HEK293 (cell line): ENCODE measurements around the gene PLEKHM2.

Experiments used
- CTCF ChIA-PET: fragments of 350-600 bp; formaldehyde crosslinking; extraction: SDS; loops from one replicate; lab custom pipeline; 2021; ENCODE audit warnings: antibody characterized with exemption; lab: Yijun Ruan, JAX
- POLR2A ChIA-PET: fragments of 300-600 bp; formaldehyde crosslinking; extraction: SDS; loops from one replicate; lab custom pipeline; 2020; ENCODE audit warnings: antibody characterized with exemption, inconsistent platforms; lab: Yijun Ruan, JAX
- H3K27ac ChIP-seq: fragments of 200-500 bp; sonication (Bioruptor generic); 2 replicates; pipeline ENCODE4 v1.5.1; 2014; ENCODE audit warnings: low read depth, low read length, control low read depth, inconsistent platforms; ENCODE audit errors: extremely low read depth
- H3K36me3 ChIP-seq, 2 experiments: fragments of 200-500 bp in 1 of 2; sonication (Bioruptor generic) in 1 of 2; 1 replicate in 1 of 2; 2 replicates in 1 of 2; pipeline ENCODE4 v1.5.1; 2014 to 2017; ENCODE audit warnings: inconsistent platforms in 2 of 2, low read length in 2 of 2; ENCODE audit not compliant: control insufficient read depth in 2 of 2, insufficient read depth in 1 of 2
- H3K4me1 ChIP-seq: fragments of 200-500 bp; sonication (Bioruptor generic); 2 replicates; pipeline ENCODE4 v1.5.1; 2014; ENCODE audit warnings: mild to moderate bottlenecking, low read length, inconsistent platforms; ENCODE audit not compliant: control insufficient read depth, insufficient read depth
- H3K4me3 ChIP-seq: 2 replicates; pipeline ENCODE4 v1.5.1; 2011; ENCODE audit warnings: low read depth, mild to moderate bottlenecking, control low read depth, low read length, moderate library complexity
- H3K9me3 ChIP-seq: fragments of 200-500 bp; sonication (Bioruptor generic); 2 replicates; pipeline ENCODE4 v1.5.1; 2014; ENCODE audit warnings: low read depth, low read length, inconsistent platforms; ENCODE audit not compliant: control insufficient read depth, insufficient read depth
- GFI1B ChIP-seq: fragments of 450-650 bp; formaldehyde crosslinking; IDR thresholded peaks from 2 replicates; pipeline ENCODE4 v1.5.1; 2016; ENCODE audit warnings: missing biosample characterization, missing genetic modification characterization
- GLI4 ChIP-seq: fragments of 450-650 bp; formaldehyde crosslinking; IDR thresholded peaks from 2 replicates; pipeline ENCODE4 v1.5.1; 2016; ENCODE audit warnings: missing biosample characterization, missing genetic modification characterization
- KLF16 ChIP-seq: fragments of 450-650 bp; formaldehyde crosslinking; IDR thresholded peaks from 2 replicates; pipeline ENCODE4 v1.5.1; 2017; ENCODE audit warnings: missing biosample characterization, missing genetic modification characterization
- KLF8 ChIP-seq: fragments of 450-650 bp; formaldehyde crosslinking; IDR thresholded peaks from 2 replicates; pipeline ENCODE4 v1.5.1; 2016; ENCODE audit warnings: missing biosample characterization, missing genetic modification characterization
- PRDM1 ChIP-seq: fragments of 450-650 bp; formaldehyde crosslinking; IDR thresholded peaks from 2 replicates; pipeline ENCODE4; 2016; ENCODE audit warnings: missing biosample characterization, missing genetic modification characterization
- SP2 ChIP-seq: fragments of 450-650 bp; formaldehyde crosslinking; IDR thresholded peaks from 2 replicates; pipeline ENCODE4 v1.5.1; 2016; ENCODE audit warnings: missing biosample characterization, missing genetic modification characterization
- TCF7L2 ChIP-seq: IDR thresholded peaks from 2 replicates; pipeline ENCODE4 v1.6.1; 2011; ENCODE audit warnings: low read depth, mild to moderate bottlenecking, inconsistent platforms, low read length, moderate library complexity, borderline replicate concordance
- ZBTB21 ChIP-seq: fragments of 450-650 bp; formaldehyde crosslinking; IDR thresholded peaks from 2 replicates; pipeline ENCODE4 v1.5.1; 2017; ENCODE audit warnings: missing biosample characterization, missing genetic modification characterization
- ZNF112 ChIP-seq: fragments of 450-650 bp; formaldehyde crosslinking; IDR thresholded peaks from 2 replicates; pipeline ENCODE4 v1.5.0; 2017; ENCODE audit warnings: missing biosample characterization, missing genetic modification characterization
- ZNF239 ChIP-seq: fragments of 450-650 bp; formaldehyde crosslinking; IDR thresholded peaks from 2 replicates; pipeline ENCODE4 v1.5.1; 2016; ENCODE audit warnings: missing biosample characterization, missing genetic modification characterization
- ZNF248 ChIP-seq: fragments of 450-650 bp; formaldehyde crosslinking; IDR thresholded peaks from 2 replicates; pipeline ENCODE4 v1.5.1; 2017; ENCODE audit warnings: missing biosample characterization, missing genetic modification characterization
- ZNF324 ChIP-seq: fragments of 450-650 bp; formaldehyde crosslinking; IDR thresholded peaks from 2 replicates; pipeline ENCODE4 v1.5.1; 2016; ENCODE audit warnings: missing biosample characterization, missing genetic modification characterization
- ZNF48 ChIP-seq: fragments of 450-650 bp; formaldehyde crosslinking; IDR thresholded peaks from 2 replicates; pipeline ENCODE4 v1.5.1; 2016; ENCODE audit warnings: missing biosample characterization, missing genetic modification characterization
- ZNF555 ChIP-seq: fragments of 450-650 bp; formaldehyde crosslinking; conservative IDR thresholded peaks from 2 replicates; pipeline ENCODE4 v1.5.1; 2017; ENCODE audit warnings: missing biosample characterization, mild to moderate bottlenecking, missing genetic modification characterization, inconsistent platforms
- ZNF600 ChIP-seq: fragments of 450-650 bp; formaldehyde crosslinking; IDR thresholded peaks from 2 replicates; pipeline ENCODE4 v1.5.1; 2016; ENCODE audit warnings: missing biosample characterization, missing genetic modification characterization
- ZNF707 ChIP-seq: fragments of 450-650 bp; formaldehyde crosslinking; IDR thresholded peaks from 2 replicates; pipeline ENCODE4 v1.5.1; 2016; ENCODE audit warnings: missing biosample characterization, missing genetic modification characterization
- ZNF76 ChIP-seq: fragments of 450-650 bp; formaldehyde crosslinking; IDR thresholded peaks from 2 replicates; pipeline ENCODE4; 2016; ENCODE audit warnings: low read depth, missing biosample characterization, missing genetic modification characterization, borderline replicate concordance
- ZNF830 ChIP-seq: fragments of 450-650 bp; IDR thresholded peaks from 2 replicates; pipeline ENCODE4 v1.5.0; 2018; ENCODE audit warnings: missing biosample characterization, missing genetic modification characterization, low read depth, mild to moderate bottlenecking, moderate library complexity
- ZNF837 ChIP-seq: fragments of 450-650 bp; formaldehyde crosslinking; IDR thresholded peaks from 2 replicates; pipeline ENCODE4 v1.5.1; 2016; ENCODE audit warnings: missing biosample characterization, missing genetic modification characterization
- TF ChIP-seq, protein P1 (sequence below): fragments of 450-650 bp; formaldehyde crosslinking; optimal IDR thresholded peaks from 2 replicates; pipeline ENCODE3; 2016; ENCODE audit warnings: missing biosample characterization, mild to moderate bottlenecking, missing genetic modification characterization
- TF ChIP-seq, protein P2 (sequence below): fragments of 450-650 bp; formaldehyde crosslinking; IDR thresholded peaks from 2 replicates; pipeline ENCODE4 v1.5.1; 2016; ENCODE audit warnings: missing biosample characterization, missing genetic modification characterization
- TF ChIP-seq, protein P3 (sequence below): fragments of 450-650 bp; formaldehyde crosslinking; IDR thresholded peaks from 2 replicates; pipeline ENCODE4 v1.5.1; 2016; ENCODE audit warnings: missing biosample characterization, missing genetic modification characterization, low read depth
- TF ChIP-seq, protein P4 (sequence below): fragments of 450-650 bp; formaldehyde crosslinking; IDR thresholded peaks from 2 replicates; pipeline ENCODE4 v1.5.1; 2017; ENCODE audit warnings: missing biosample characterization, missing genetic modification characterization
- TF ChIP-seq, protein P5 (sequence below): fragments of 450-650 bp; formaldehyde crosslinking; IDR thresholded peaks from 2 replicates; pipeline ENCODE4 v1.5.1; 2016; ENCODE audit warnings: missing biosample characterization, missing genetic modification characterization

PLEKHM2 gene

DNA sequence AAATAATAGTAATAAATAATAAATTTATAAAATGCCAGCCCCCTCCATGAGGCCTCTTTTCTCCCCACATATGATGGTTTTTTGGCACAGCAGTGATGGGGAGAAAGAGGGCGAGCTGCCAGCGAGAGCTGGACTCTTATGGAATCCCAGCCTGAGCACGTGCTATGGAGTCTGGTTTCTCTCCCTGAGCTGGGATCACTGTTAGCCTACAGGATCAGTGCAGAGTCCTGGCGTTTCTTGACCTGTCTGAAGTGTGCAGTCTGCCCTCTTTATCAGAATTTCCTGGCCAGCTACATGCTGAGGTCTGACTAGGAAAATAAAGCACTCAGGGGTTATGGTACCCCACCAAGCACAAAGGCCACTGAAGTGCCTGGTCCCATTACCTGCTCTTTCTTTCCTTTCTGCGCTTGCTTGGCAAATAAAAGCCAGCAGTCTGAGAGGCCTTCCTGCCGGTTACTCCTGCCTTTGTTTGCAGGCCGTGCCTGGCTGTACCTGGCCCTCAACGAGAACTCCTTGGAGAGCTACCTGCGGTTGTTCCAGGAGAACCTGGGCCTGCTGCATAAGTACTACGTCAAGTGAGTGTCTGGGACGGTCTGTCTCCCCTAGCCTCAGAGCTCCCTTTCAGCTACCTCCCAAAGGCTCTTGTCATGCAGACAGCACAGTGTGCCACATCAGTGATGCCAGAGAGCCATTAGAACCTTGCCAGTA is 33.5 kb downstream of the PLEKHM2 start (continued):
- TF ChIP-seq ZNF48 (tag by site-specific recombination) (no peak), ZNF324 (no peak)
- TF ChIP-seq, protein P1, sequence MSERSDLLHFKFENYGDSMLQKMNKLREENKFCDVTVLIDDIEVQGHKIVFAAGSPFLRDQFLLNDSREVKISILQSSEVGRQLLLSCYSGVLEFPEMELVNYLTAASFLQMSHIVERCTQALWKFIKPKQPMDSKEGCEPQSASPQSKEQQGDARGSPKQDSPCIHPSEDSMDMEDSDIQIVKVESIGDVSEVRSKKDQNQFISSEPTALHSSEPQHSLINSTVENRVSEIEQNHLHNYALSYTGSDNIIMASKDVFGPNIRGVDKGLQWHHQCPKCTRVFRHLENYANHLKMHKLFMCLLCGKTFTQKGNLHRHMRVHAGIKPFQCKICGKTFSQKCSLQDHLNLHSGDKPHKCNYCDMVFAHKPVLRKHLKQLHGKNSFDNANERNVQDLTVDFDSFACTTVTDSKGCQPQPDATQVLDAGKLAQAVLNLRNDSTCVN (tag by site-specific recombination): no peak
- TF ChIP-seq, protein P2, sequence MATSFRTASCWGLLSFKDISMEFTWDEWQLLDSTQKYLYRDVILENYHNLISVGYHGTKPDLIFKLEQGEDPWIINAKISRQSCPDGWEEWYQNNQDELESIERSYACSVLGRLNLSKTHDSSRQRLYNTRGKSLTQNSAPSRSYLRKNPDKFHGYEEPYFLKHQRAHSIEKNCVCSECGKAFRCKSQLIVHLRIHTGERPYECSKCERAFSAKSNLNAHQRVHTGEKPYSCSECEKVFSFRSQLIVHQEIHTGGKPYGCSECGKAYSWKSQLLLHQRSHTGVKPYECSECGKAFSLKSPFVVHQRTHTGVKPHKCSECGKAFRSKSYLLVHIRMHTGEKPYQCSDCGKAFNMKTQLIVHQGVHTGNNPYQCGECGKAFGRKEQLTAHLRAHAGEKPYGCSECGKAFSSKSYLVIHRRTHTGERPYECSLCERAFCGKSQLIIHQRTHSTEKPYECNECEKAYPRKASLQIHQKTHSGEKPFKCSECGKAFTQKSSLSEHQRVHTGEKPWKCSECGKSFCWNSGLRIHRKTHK (tag by site-specific recombination): no peak

DNA sequence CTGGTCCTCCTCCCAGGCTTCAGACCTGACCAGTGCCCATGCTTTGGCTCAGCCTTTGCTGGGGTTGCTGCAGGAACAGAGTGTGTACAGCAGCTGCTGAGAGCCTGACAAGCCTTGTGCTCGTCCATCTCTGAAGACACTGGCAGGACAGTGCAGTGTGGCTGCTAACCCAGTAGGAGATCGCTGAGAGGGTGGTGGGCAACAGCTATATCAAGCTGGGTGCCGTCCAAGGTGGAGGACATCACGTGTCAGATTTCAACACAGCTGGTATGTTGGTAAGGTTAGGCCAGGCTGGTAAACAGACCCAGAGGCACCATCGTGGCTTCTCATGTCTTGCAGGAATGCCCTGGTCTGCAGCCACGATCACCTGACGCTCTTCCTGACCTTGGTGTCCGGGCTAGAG is 34.1 kb downstream of the PLEKHM2 start:
- H3K4me1 ChIP-seq: no peaks in the 10 kb centered on the region
- TF ChIP-seq ZNF707 (no peak), ZBTB21 (no peak), PRDM1 (tag by site-specific recombination) (no peak), GLI4 (tag by site-specific recombination) (no peak), TCF7L2 (no peak), KLF8 (tag by site-specific recombination) (no peak), ZNF830 (tag by site-specific recombination) (no peak)
- TF ChIP-seq, protein P3, sequence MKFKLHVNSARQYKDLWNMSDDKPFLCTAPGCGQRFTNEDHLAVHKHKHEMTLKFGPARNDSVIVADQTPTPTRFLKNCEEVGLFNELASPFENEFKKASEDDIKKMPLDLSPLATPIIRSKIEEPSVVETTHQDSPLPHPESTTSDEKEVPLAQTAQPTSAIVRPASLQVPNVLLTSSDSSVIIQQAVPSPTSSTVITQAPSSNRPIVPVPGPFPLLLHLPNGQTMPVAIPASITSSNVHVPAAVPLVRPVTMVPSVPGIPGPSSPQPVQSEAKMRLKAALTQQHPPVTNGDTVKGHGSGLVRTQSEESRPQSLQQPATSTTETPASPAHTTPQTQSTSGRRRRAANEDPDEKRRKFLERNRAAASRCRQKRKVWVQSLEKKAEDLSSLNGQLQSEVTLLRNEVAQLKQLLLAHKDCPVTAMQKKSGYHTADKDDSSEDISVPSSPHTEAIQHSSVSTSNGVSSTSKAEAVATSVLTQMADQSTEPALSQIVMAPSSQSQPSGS (tag by site-specific recombination): no peak
- POLR2A ChIA-PET: interaction anchor here (0.5 to 1.3 kb wide), 2 partner anchors 10 to 155 kb away, joined by 3 to 7 read pairs; no protein-coding TSS in a partner anchor
- H3K9me3 ChIP-seq: no peaks in the 10 kb centered on the region
- no peak overlapping the region for H3K4me3 ChIP-seq
- CTCF ChIA-PET: interaction anchor here (3.1 kb wide), 1 partner anchor 23 kb away, joined by 9 read pairs; no protein-coding TSS in a partner anchor
- H3K27ac ChIP-seq: no peak overlapping the region
- H3K36me3 ChIP-seq: peaks cover 8 to 79% of the 10 kb centered on the region in 2 experiments; a peak in 2 of 3 replicates

DNA sequence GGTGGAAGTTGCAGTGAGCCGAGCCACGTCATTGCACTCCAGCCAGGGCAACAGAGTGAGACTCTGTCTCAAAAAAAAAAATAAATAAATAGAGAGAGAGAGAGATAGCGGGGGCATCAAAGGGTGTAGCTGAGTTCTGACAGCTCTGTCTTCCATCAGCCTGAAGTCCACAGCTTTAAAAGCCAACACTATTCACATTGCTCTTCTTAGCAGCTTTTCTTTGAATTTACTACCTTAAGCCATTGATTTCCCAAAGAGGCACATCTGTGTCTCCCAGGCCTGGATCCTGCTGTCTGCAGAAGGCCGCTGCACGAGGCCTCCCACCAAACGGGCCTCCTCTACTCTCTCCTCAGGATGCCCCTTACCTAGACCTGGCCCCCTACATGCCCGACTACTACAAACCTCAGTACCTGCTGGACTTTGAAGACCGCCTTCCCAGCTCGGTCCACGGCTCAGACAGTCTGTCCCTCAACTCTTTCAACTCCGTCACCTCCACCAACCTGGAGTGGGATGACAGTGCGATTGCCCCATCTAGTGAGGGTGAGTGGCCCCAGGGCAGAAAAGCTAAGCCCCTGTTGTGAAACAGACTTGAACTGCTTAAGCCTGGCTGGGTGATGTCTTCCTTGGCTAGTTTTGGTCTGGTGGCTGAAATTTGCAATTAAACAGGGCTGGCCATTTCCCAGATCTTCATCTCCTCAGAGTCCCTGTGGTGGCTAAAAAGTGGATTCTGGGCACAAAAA is 35.4 kb downstream of the PLEKHM2 start:
- H3K36me3 ChIP-seq: peaks cover 8 to 84% of the 10 kb centered on the region in 2 experiments; a peak in 2 of 3 replicates
- TF ChIP-seq ZNF248 (no peak), ZNF76 (tag by site-specific recombination) (no peak), KLF16 (tag by site-specific recombination) (no peak), ZNF837 (no peak), GFI1B (tag by site-specific recombination) (no peak), SP2 (no peak), ZNF555 (tag by site-specific recombination) (no peak), ZNF600 (tag by site-specific recombination) (no peak), ZNF239 (no peak), ZNF112 (tag by site-specific recombination) (no peak)
- TF ChIP-seq, protein P4, sequence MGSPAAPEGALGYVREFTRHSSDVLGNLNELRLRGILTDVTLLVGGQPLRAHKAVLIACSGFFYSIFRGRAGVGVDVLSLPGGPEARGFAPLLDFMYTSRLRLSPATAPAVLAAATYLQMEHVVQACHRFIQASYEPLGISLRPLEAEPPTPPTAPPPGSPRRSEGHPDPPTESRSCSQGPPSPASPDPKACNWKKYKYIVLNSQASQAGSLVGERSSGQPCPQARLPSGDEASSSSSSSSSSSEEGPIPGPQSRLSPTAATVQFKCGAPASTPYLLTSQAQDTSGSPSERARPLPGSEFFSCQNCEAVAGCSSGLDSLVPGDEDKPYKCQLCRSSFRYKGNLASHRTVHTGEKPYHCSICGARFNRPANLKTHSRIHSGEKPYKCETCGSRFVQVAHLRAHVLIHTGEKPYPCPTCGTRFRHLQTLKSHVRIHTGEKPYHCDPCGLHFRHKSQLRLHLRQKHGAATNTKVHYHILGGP (tag by site-specific recombination): no peak
- TF ChIP-seq, protein P5, sequence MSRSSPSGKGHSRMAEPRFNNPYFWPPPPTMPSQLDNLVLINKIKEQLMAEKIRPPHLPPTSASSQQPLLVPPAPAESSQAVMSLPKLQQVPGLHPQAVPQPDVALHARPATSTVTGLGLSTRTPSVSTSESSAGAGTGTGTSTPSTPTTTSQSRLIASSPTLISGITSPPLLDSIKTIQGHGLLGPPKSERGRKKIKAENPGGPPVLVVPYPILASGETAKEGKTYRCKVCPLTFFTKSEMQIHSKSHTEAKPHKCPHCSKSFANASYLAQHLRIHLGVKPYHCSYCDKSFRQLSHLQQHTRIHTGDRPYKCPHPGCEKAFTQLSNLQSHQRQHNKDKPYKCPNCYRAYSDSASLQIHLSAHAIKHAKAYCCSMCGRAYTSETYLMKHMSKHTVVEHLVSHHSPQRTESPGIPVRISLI (tag by site-specific recombination): no peak
- TF ChIP-seq, all 188 proteins: peak for 0
- H3K9me3 ChIP-seq: no peaks in the 10 kb centered on the region
- ChIA-PET CTCF (interaction anchor here (0.7 to 3.1 kb wide), 3 partner anchors 21 to 115 kb away, joined by 4 to 9 read pairs (median 4); no protein-coding TSS in a partner anchor), POLR2A (no interaction called here)
- H3K4me3 ChIP-seq: no peak overlapping the region
- no peaks in the 10 kb centered on the region for H3K4me1 ChIP-seq
- no peak overlapping the region for H3K27ac ChIP-seq
